ENCODE results near the gene GPC1. TPM values are rescaled to one million over a fixed set of nuclear protein-coding genes. Genes with fewer than 3 reads are reported as not detected.
A peak's percentile ranks its signal among the peaks of the same experiment; 100 is the strongest.

GPC1 gene
- polyA plus RNA-seq, 1 experiment: 46.8 TPM

DNA sequence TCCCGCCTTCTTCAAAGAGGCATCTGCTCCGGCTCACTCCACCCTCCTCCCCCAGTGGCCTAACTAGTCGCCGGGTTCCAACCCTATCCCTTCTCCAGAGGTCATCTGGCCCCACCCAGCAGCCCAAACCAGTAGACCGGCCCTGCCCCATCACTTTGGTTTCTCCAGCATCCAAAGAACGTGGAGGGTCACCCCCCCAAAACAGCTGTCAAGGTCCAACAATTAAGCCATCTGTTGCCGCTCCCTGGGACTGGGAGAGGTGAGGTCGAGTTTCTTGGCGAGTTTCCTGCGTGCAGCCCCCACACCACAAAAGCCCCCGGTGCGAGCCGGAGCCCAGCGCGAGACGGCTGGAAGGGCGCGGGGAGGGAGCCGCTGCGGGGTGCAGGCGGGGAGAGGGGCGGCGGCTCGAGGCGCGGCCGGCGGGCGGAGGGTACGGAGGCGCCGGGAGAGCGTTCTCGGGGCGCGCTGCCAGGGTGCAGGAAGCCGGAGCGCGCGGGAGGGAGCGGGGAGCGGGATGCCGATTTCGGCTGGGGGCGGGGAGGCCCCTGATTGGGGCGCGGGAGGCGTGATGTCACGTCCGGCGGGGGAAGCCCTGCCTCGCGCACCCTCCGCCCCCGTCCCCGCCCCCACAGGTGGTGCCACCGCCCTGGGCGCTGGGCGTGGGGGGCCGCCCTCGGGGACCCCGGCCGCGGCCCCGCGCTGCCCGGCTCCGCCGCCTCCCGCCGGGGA is 571 bp upstream of the GPC1 start:
- peak overlapping the region; percentile 67 for H3K4me3 ChIP-seq (ENCODE audit: low read depth, low read length)
- H3K27me3 ChIP-seq (ENCODE audit: control insufficient read depth, insufficient read depth, low read length): no peaks in the 10 kb centered on the region
- peaks cover 4% of the 10 kb centered on the region; the same call in 1 of the 2 replicates for H3K9me3 ChIP-seq (ENCODE audit: control insufficient read depth, insufficient read depth, low read length)
- H3K27ac ChIP-seq (ENCODE audit: low read depth, low read length): peak overlapping the region; percentile 93
- TF ChIP-seq, protein P1, sequence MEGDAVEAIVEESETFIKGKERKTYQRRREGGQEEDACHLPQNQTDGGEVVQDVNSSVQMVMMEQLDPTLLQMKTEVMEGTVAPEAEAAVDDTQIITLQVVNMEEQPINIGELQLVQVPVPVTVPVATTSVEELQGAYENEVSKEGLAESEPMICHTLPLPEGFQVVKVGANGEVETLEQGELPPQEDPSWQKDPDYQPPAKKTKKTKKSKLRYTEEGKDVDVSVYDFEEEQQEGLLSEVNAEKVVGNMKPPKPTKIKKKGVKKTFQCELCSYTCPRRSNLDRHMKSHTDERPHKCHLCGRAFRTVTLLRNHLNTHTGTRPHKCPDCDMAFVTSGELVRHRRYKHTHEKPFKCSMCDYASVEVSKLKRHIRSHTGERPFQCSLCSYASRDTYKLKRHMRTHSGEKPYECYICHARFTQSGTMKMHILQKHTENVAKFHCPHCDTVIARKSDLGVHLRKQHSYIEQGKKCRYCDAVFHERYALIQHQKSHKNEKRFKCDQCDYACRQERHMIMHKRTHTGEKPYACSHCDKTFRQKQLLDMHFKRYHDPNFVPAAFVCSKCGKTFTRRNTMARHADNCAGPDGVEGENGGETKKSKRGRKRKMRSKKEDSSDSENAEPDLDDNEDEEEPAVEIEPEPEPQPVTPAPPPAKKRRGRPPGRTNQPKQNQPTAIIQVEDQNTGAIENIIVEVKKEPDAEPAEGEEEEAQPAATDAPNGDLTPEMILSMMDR (IDR thresholded peaks at IDR 0.05; ENCODE audit: low read depth, low read length): no peak
- ChIA-PET CTCF (no interaction called here), POLR2A (interaction anchor here (0.8 to 1.5 kb wide), 3 partner anchors 47 to 65 kb away, joined by 3 to 5 read pairs (median 4); no protein-coding TSS in a partner anchor)
- peak; percentile 76 for DNase-seq (ENCODE audit: low read depth, low spot score)

DNA sequence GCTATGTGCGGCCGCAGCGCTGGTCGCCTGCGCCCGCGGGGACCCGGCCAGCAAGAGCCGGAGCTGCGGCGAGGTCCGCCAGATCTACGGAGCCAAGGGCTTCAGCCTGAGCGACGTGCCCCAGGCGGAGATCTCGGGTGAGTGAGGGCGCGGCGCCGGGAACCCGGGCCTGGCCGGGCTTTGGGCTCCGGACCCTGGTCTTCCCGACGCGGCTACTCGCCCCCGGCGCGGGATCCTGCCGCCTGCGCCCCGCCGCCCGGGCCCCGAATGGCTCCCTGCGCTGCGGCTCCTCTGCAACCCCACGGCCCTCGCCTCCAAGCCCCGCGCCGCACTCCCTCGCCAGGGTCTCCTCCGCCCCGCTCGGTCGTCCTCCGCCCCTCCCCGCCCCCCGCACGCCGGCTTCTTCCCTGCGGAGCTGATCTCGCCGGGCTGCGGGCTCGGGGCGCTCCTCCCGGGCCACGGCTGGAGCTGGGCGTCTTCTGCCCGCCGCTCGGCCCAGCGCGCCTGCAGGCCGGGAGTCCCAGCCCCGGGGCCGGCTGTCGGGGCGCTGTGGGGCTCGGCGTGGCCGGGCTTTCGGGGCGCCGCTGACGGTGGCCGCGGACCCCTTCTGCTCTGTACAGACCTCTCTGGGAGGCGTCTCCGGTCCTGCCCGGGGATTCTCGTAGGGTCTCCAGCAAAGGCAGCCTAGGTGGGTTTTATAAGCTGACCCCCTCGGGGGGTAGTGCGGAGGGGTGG is 652 bp downstream of the GPC1 start:
- CTCF ChIA-PET: interaction anchor here (0.6 to 1.9 kb wide), 6 partner anchors 19 to 260 kb away, joined by 3 to 31 read pairs (median 4); no protein-coding TSS in a partner anchor
- no peak overlapping the region for H3K27ac ChIP-seq (ENCODE audit: low read depth, low read length)
- TF ChIP-seq, protein P1 (IDR thresholded peaks at IDR 0.05; ENCODE audit: low read depth, low read length): no peak
- H3K4me3 ChIP-seq (ENCODE audit: low read depth, low read length): peak overlapping the region; percentile 70
- POLR2A ChIA-PET: interaction anchor here (0.8 to 1.3 kb wide), 3 partner anchors 48 to 203 kb away, joined by 3 to 5 read pairs (median 3); no protein-coding TSS in a partner anchor
- no peaks in the 10 kb centered on the region for H3K27me3 ChIP-seq (ENCODE audit: control insufficient read depth, insufficient read depth, low read length)
- no peak for DNase-seq (ENCODE audit: low read depth, low spot score)
- peaks cover 4% of the 10 kb centered on the region; the same call in 1 of the 2 replicates for H3K9me3 ChIP-seq (ENCODE audit: control insufficient read depth, insufficient read depth, low read length)

DNA sequence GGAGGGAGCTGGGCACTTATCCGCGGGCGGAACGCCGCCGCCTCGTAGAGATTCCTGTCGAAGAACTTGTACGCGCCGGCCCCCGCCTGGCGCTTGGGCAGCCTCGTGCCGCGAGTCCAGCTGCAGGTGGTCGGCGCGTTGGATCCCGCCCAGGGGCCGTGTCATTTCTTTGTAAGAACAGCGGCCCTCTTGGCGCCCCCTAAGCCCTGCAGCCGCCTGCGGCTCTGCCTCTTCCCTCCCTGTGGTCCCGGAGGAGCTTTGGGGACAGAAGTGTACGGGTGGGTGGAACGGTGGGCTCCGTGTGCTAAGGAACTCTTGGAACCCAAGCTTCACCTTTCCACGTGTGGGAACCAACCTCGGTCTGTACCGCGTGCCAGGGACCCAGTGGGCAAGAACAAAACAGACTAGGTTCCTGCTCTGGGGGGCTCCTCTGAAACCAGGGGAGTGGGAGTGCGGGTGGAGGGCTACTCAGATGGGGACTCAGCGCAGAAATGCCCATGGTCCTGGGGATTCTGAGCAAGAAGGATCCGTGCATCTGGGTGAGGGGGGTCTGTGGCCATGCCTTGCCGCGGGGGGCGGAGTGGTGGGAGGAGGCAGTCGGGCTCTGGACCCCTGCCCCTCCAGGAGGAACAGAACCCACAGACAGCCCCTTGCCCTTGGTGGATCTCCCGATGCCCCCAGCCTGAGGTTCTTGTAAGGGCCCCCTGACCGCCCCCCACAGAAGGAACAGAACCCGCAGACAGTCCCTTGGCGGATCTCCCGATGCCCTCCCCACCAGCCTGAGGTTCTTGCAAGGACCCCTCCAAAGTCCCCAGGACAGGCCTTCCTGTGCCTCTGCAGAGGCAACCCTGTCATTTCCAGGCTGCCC is 1.5 kb downstream of the GPC1 start:
- no peaks in the 10 kb centered on the region for H3K27me3 ChIP-seq (ENCODE audit: control insufficient read depth, insufficient read depth, low read length)
- TF ChIP-seq, protein P1 (IDR thresholded peaks at IDR 0.05; ENCODE audit: low read depth, low read length): no peak
- H3K27ac ChIP-seq (ENCODE audit: low read depth, low read length): no peak overlapping the region
- H3K9me3 ChIP-seq (ENCODE audit: control insufficient read depth, insufficient read depth, low read length): peaks cover 4% of the 10 kb centered on the region; the same call in 1 of the 2 replicates
- DNase-seq (ENCODE audit: low read depth, low spot score): no peak
- ChIA-PET POLR2A (interaction anchor here (0.8 to 1.3 kb wide), 2 partner anchors 67 to 204 kb away, joined by 3 read pairs; no protein-coding TSS in a partner anchor), CTCF (interaction anchor here (0.6 to 1.9 kb wide), 7 partner anchors 20 to 261 kb away, joined by 3 to 31 read pairs (median 4); no protein-coding TSS in a partner anchor)
- peak overlapping the region; percentile 70 for H3K4me3 ChIP-seq (ENCODE audit: low read depth, low read length)

DNA sequence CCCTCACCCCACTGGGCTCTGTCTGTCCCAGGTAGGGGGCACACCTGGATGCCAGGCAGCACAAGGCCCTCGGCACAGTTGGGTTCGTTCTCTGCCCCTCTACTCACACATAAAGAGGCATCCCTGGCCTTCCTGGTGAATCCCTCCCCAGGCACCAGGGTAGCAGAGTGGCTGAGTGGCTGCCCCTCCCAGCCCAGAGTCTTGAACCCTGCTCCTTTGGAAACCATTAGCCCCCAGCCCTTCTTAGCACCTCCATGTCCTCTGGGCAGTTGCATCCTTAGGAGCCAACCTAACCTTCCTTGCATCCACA is 2.0 kb downstream of the GPC1 start:
- CTCF ChIA-PET: interaction anchor here (4.5 kb wide), 1 partner anchor 205 kb away, joined by 40 read pairs; no protein-coding TSS in a partner anchor
- DNase-seq (ENCODE audit: low read depth, low spot score): no peak
- Histone ChIP-seq H3K4me3 (ENCODE audit: low read depth, low read length) (peak overlapping the region; percentile 70), H3K27ac (ENCODE audit: low read depth, low read length) (no peak overlapping the region), H3K9me3 (ENCODE audit: control insufficient read depth, insufficient read depth, low read length) (peaks cover 4% of the 10 kb centered on the region; the same call in 1 of the 2 replicates), H3K27me3 (ENCODE audit: control insufficient read depth, insufficient read depth, low read length) (no peaks in the 10 kb centered on the region)
- TF ChIP-seq, protein P1 (IDR thresholded peaks at IDR 0.05; ENCODE audit: low read depth, low read length): no peak
- POLR2A ChIA-PET: no interaction called here

Measured in AG04450 (cell line).